Measurements from ENCODE around the gene LDHAL6B. TPM values are rescaled to one million over a fixed set of nuclear protein-coding genes. Genes with fewer than 3 reads are reported as not detected.

Gene LDHAL6B
- polyA plus RNA-seq, 3 donors, result not detected

- intact Hi-C loops (cut with micrococcal nuclease), result no loop called here
- no peaks in the 10 kb centered on the region for H3K9me3 Mint-ChIP-seq
- no peaks in the 10 kb centered on the region for H3K4me1 Mint-ChIP-seq
These were observed 23.9 kb downstream of the LDHAL6B start for GRCh38 chr15:59230531-59231055.

GRCh38 chr15:59232476-59232875 is 25.8 kb downstream of the LDHAL6B start:
- Histone ChIP-seq H3K4me2 (replicated peaks; ENCODE audit: extremely low read depth, low read length, poor library complexity, severe bottlenecking) (no peak overlapping the region), H3K4me1 (ENCODE audit: control insufficient read depth in 1 of 2, insufficient read depth in 2 of 2, low read length in 2 of 2) (peaks cover 7 to 13% of the 10 kb centered on the region in 2 donors), H3K79me2 (ENCODE audit: insufficient read depth, low read length) (no peaks in the 10 kb centered on the region), H3K9ac (ENCODE audit: insufficient read depth, low read length, poor library complexity, severe bottlenecking) (no peak overlapping the region), H3K36me3 (replicated peaks in 1 of 2; ENCODE audit: control insufficient read depth in 1 of 2, insufficient read depth in 2 of 2, low read length in 2 of 2) (peaks cover 0 to 12% of the 10 kb centered on the region in 2 donors), H3K4me3 (replicated peaks in 1 of 3; ENCODE audit: low read depth in 2 of 3, low read length in 3 of 3) (no peak overlapping the region), H3K27ac (ENCODE audit: low read depth in 1 of 2, low read length in 2 of 2) (no peak overlapping the region), H3K27me3 (ENCODE audit: control insufficient read depth in 2 of 2, insufficient read depth in 2 of 2, low read length in 2 of 2) (no peaks in the 10 kb centered on the region), H4K20me1 (ENCODE audit: insufficient read depth, low read length) (no peaks in the 10 kb centered on the region), H3K9me3 (replicated peaks in 1 of 2; ENCODE audit: control insufficient read depth in 1 of 2, insufficient read depth in 1 of 2, low read length in 2 of 2) (no peaks in the 10 kb centered on the region), H2AFZ (ENCODE audit: insufficient read depth, low read depth, low read length, poor library complexity, severe bottlenecking) (no peak overlapping the region)
- Mint-ChIP-seq H3K27ac (peak overlapping the region in 1 of 7 donors; percentile 12), H3K9me3 (no peaks in the 10 kb centered on the region), H3K36me3 (peaks cover 14 to 33% of the 10 kb centered on the region in 2 donors), H3K4me1 (peaks cover 12% of the 10 kb centered on the region), H3K4me3 (no peak overlapping the region), H3K27me3 (ENCODE audit: low read depth in 3 of 3) (no peaks in the 10 kb centered on the region)
- WGBS (ENCODE audit: insufficient coverage), result 83% methylated on average over 1 of the region's 1 CpG
- DNase-seq, result no peak
- no peak for TF ChIP-seq CTCF (IDR thresholded peaks at IDR 0.05)
- intact Hi-C loops (cut with micrococcal nuclease), result no loop called here

More at GRCh38 chr15:59230531-59231055, 23.9 kb downstream of the LDHAL6B start:
- peaks cover 20 to 40% of the 10 kb centered on the region in 2 donors for H3K36me3 Mint-ChIP-seq
- Histone ChIP-seq H3K4me3 (replicated peaks in 1 of 3; ENCODE audit: low read depth in 2 of 3, low read length in 3 of 3) (no peak overlapping the region), H3K9me3 (replicated peaks in 1 of 2; ENCODE audit: control insufficient read depth in 1 of 2, insufficient read depth in 1 of 2, low read length in 2 of 2) (no peaks in the 10 kb centered on the region), H4K20me1 (ENCODE audit: insufficient read depth, low read length) (no peaks in the 10 kb centered on the region), H3K9ac (ENCODE audit: insufficient read depth, low read length, poor library complexity, severe bottlenecking) (no peak overlapping the region), H3K27me3 (ENCODE audit: control insufficient read depth in 2 of 2, insufficient read depth in 2 of 2, low read length in 2 of 2) (no peaks in the 10 kb centered on the region), H3K79me2 (ENCODE audit: insufficient read depth, low read length) (no peaks in the 10 kb centered on the region), H3K4me1 (ENCODE audit: control insufficient read depth in 1 of 2, insufficient read depth in 2 of 2, low read length in 2 of 2) (no peaks in the 10 kb centered on the region), H3K27ac (ENCODE audit: low read depth in 1 of 2, low read length in 2 of 2) (no peak overlapping the region), H2AFZ (ENCODE audit: insufficient read depth, low read depth, low read length, poor library complexity, severe bottlenecking) (no peak overlapping the region), H3K4me2 (replicated peaks; ENCODE audit: extremely low read depth, low read length, poor library complexity, severe bottlenecking) (no peak overlapping the region), H3K36me3 (replicated peaks in 1 of 2; ENCODE audit: control insufficient read depth in 1 of 2, insufficient read depth in 2 of 2, low read length in 2 of 2) (peaks cover 2 to 15% of the 10 kb centered on the region in 2 donors)
- no peak for TF ChIP-seq CTCF (IDR thresholded peaks at IDR 0.05)
- WGBS (ENCODE audit: insufficient coverage), result no CpG with 5 or more reads among the region's 2 CpGs
- no peak overlapping the region for H3K27ac Mint-ChIP-seq
- H3K4me3 Mint-ChIP-seq, result no peak overlapping the region
- H3K27me3 Mint-ChIP-seq (ENCODE audit: low read depth in 3 of 3), result no peaks in the 10 kb centered on the region
- DNase-seq, result no peak
